Gastroesophageal sphincter (tissue), 4 donors: ENCODE data around the gene UGT1A10. TPM values are rescaled to one million over a fixed set of nuclear protein-coding genes. Genes with fewer than 3 reads are reported as not detected.
"Not testable (repeated sequence)": the region's sequence is repeated elsewhere in the genome, so short reads cannot be mapped to it uniquely, and the experiment has no call there.

Experiments
- ATAC-seq: fragments of 150-250 bp; one replicate; pipeline ENCODE4 v1.9.1; 2016; ENCODE audit warnings: mild to moderate bottlenecking, moderate library complexity
- H3K27ac ChIP-seq, 4 donors: fragments of 200-600 bp; sonication (generic) in 3 of 4; 1 replicate in 3 of 4; 2 replicates in 1 of 4; pipeline ENCODE4 v1.5.1; 2016 to 2019
- H3K27me3 ChIP-seq: fragments of 200-600 bp; sonication (generic); one replicate; pipeline ENCODE4 v1.5.1; 2019
- H3K36me3 ChIP-seq, 2 donors: fragments of 200-600 bp; sonication (generic); one replicate each; pipeline ENCODE4 v1.5.1; 2019; ENCODE audit warnings: control low read depth in 1 of 2
- H3K4me1 ChIP-seq, 3 donors: fragments of 200-600 bp; sonication (generic); 1 replicate in 2 of 3; 2 replicates in 1 of 3; pipeline ENCODE4 v1.5.1; 2016 to 2019; ENCODE audit warnings: control low read depth in 2 of 3
- H3K4me3 ChIP-seq, 2 donors: fragments of 200-600 bp; sonication (generic); one replicate each; pipeline ENCODE4 v1.5.1; 2019; ENCODE audit warnings: mild to moderate bottlenecking in 1 of 2, moderate library complexity in 1 of 2
- H3K9me3 ChIP-seq, 3 donors: fragments of 200-600 bp; sonication (generic); one replicate each; pipeline ENCODE4 v1.5.1; 2017 to 2019; ENCODE audit warnings: control low read depth in 2 of 3
- CTCF ChIP-seq, 4 experiments: fragments of 200-600 bp in 2 of 4; fragments of 450-650 bp in 2 of 4; sonication (generic) in 1 of 4; IDR thresholded peaks; one replicate each; pipeline ENCODE4 v1.5.1; 2017 to 2019; ENCODE audit warnings: antibody characterized with exemption in 4 of 4, mild to moderate bottlenecking in 2 of 4, moderate library complexity in 2 of 4
- EP300 ChIP-seq: sonication (generic); formaldehyde crosslinking; IDR thresholded peaks from one replicate; pipeline ENCODE4 v1.6.1; 2017; ENCODE audit warnings: antibody characterized with exemption, mild to moderate bottlenecking
- POLR2A ChIP-seq, 2 donors: fragments of 450-650 bp; IDR thresholded peaks; one replicate each; pipeline ENCODE4 v1.6.1; 2017; ENCODE audit warnings: antibody characterized with exemption in 2 of 2, mild to moderate bottlenecking in 2 of 2, moderate library complexity in 1 of 2
- POLR2AphosphoS5 ChIP-seq: sonication (generic); formaldehyde crosslinking; IDR thresholded peaks from one replicate; pipeline ENCODE4 v1.6.1; 2017; ENCODE audit warnings: antibody characterized with exemption
- WGBS, 2 donors: methylation state at CpG; one replicate each; pipeline ENCODE4 v1.1.5; 2018; ENCODE audit warnings: low coverage in 1 of 2; 5-methylcytosine and 5-hydroxymethylcytosine counted together
- total RNA-seq, 4 donors: library from RNA; depleted of rRNA; stranded (reverse); fragments of >200 nt; gene quantifications; one replicate each; pipeline ENCODE4 v1.1.0, GENCODE V29; 2016

Gene UGT1A10
- total RNA-seq, 4 donors from 2014 or later = 0.16 to 1.0 TPM; not detected in 2

GRCh38 chr2:233692648-233693047 lies 56.4 kb downstream of the UGT1A10 start, which contains the start of gene UGT1A6:
UGT1A6 (plus strand) TSS chr2:233692890; CDS start chr2:233693005, 115 bp downstream.
- H3K27ac ChIP-seq = no peak within 1 kb of the TSS
- no peak for TF ChIP-seq CTCF (IDR thresholded peaks at IDR 0.05)
- TF ChIP-seq POLR2A (IDR thresholded peaks at IDR 0.05) = no peak
- no peak for TF ChIP-seq EP300
- no peak for TF ChIP-seq POLR2AphosphoS5
- H3K9me3 ChIP-seq = no peaks in the 10 kb centered on the region
- no peaks in the 10 kb centered on the region for H3K4me1 ChIP-seq
- peaks cover 6% of the 10 kb centered on the region for H3K27me3 ChIP-seq
- H3K36me3 ChIP-seq = no peaks in the 10 kb centered on the region
- WGBS, 2 donors = 85 to 86% methylated on average over 4 of the region's 4 CpGs
- no peak within 1 kb of the TSS for H3K4me3 ChIP-seq
- no peak for ATAC-seq

GRCh38 chr2:233693963-233694362 lies 57.7 kb downstream of the UGT1A10 start:
- Histone ChIP-seq H3K27ac (no peak overlapping the region), H3K4me1 (no peaks in the 10 kb centered on the region), H3K4me3 (no peak overlapping the region), H3K9me3 (no peaks in the 10 kb centered on the region), H3K27me3 (peaks cover 6% of the 10 kb centered on the region), H3K36me3 (no peaks in the 10 kb centered on the region)
- ATAC-seq = no peak
- 50 to 75% methylated on average over 2 to 5 of the region's 6 CpGs for WGBS, 2 donors
- no peak for TF ChIP-seq POLR2AphosphoS5
- no peak for TF ChIP-seq EP300
- TF ChIP-seq CTCF (IDR thresholded peaks at IDR 0.05) = no peak
- no peak for TF ChIP-seq POLR2A (IDR thresholded peaks at IDR 0.05)

GRCh38 chr2:233698740-233699139 lies 62.5 kb downstream of the UGT1A10 start:
- no peaks in the 10 kb centered on the region for H3K9me3 ChIP-seq
- no peak overlapping the region for H3K27ac ChIP-seq
- no peaks in the 10 kb centered on the region for H3K27me3 ChIP-seq
- H3K4me1 ChIP-seq = no peaks in the 10 kb centered on the region
- no peaks in the 10 kb centered on the region for H3K36me3 ChIP-seq
- H3K4me3 ChIP-seq = no peak overlapping the region
- 53 to 84% methylated on average over 2 to 4 of the region's 4 CpGs for WGBS, 2 donors
- no peak for TF ChIP-seq CTCF (IDR thresholded peaks at IDR 0.05)
- TF ChIP-seq POLR2AphosphoS5 = no peak
- no peak for TF ChIP-seq EP300
- no peak for TF ChIP-seq POLR2A (IDR thresholded peaks at IDR 0.05)
- no peak for ATAC-seq

- Histone ChIP-seq H3K9me3 (no peaks in the 10 kb centered on the region), H3K27ac (no peak overlapping the region), H3K36me3 (no peaks in the 10 kb centered on the region), H3K4me3 (no peak overlapping the region), H3K27me3 (no peaks in the 10 kb centered on the region), H3K4me1 (no peaks in the 10 kb centered on the region)
- no peak for ATAC-seq
- WGBS, 2 donors = 92 to 100% methylated on average over 3 to 8 of the region's 8 CpGs
- no peak for TF ChIP-seq POLR2AphosphoS5
- no peak for TF ChIP-seq EP300
- no peak for TF ChIP-seq POLR2A (IDR thresholded peaks at IDR 0.05)
- no peak for TF ChIP-seq CTCF (IDR thresholded peaks at IDR 0.05)
These were observed 63.3 kb downstream of the UGT1A10 start for GRCh38 chr2:233699424-233700027.

- 43% methylated on average over 1 of the region's 1 CpG; no CpG with 5 or more reads in 1 of the 2 donors for WGBS, 2 donors
- no peak overlapping the region for H3K27ac ChIP-seq
These were observed 63.9 kb downstream of the UGT1A10 start for GRCh38 chr2:233700028-233700635.

GRCh38 chr2:233700842-233701241 lies 64.6 kb downstream of the UGT1A10 start:
- WGBS, 2 donors = 86 to 100% methylated on average over 1 to 2 of the region's 5 CpGs
- H3K27me3 ChIP-seq, H3K27ac ChIP-seq, H3K36me3 ChIP-seq, H3K9me3 ChIP-seq, H3K4me3 ChIP-seq, H3K4me1 ChIP-seq, ATAC-seq: not testable (repeated sequence)

More at GRCh38 chr2:233700028-233700635, 63.9 kb downstream of the UGT1A10 start:
- Histone ChIP-seq H3K4me3 (no peak overlapping the region), H3K4me1 (no peaks in the 10 kb centered on the region), H3K9me3 (no peaks in the 10 kb centered on the region), H3K36me3 (no peaks in the 10 kb centered on the region), H3K27me3 (no peaks in the 10 kb centered on the region)
- ATAC-seq = no peak
- TF ChIP-seq EP300 = no peak
- no peak for TF ChIP-seq POLR2AphosphoS5
- no peak for TF ChIP-seq POLR2A (IDR thresholded peaks at IDR 0.05)
- TF ChIP-seq CTCF (IDR thresholded peaks at IDR 0.05) = no peak
